Sigmoid colon (tissue), 4 donors: ENCODE results near the gene DAB2.

Experiments used
- CTCF ChIP-seq, 4 experiments: fragments of 450-650 bp in 3 of 4; fragments of 200-600 bp in 1 of 4; IDR thresholded peaks; one replicate each; pipeline ENCODE4 v1.5.1; 2016 to 2019; ENCODE audit warnings: antibody characterized with exemption in 4 of 4, mild to moderate bottlenecking in 3 of 4, moderate library complexity in 2 of 4
- EP300 ChIP-seq, 4 donors: sonication (generic); formaldehyde crosslinking; IDR thresholded peaks; one replicate each; pipeline ENCODE4 v1.6.1; 2017; ENCODE audit warnings: antibody characterized with exemption in 4 of 4
- POLR2A ChIP-seq, 2 donors: fragments of 450-650 bp; IDR thresholded peaks; one replicate each; pipeline ENCODE4 v1.6.1; 2016; ENCODE audit warnings: antibody characterized with exemption in 2 of 2, mild to moderate bottlenecking in 2 of 2, moderate library complexity in 2 of 2
- POLR2AphosphoS5 ChIP-seq, 4 donors: sonication (generic); formaldehyde crosslinking; IDR thresholded peaks; one replicate each; pipeline ENCODE4 v1.6.1; 2017; ENCODE audit warnings: antibody characterized with exemption in 4 of 4

GRCh38 chr5:39426051-39426745 lies 1.4 kb upstream of the DAB2 start:
- TF ChIP-seq CTCF (IDR thresholded peaks at IDR 0.05) = no peak
- TF ChIP-seq POLR2AphosphoS5 (IDR thresholded peaks at IDR 0.05) = no peak
- TF ChIP-seq POLR2A (IDR thresholded peaks at IDR 0.05) = no peak
- no peak for TF ChIP-seq EP300 (IDR thresholded peaks at IDR 0.05)
